NB4 (cell line): Measurements from ENCODE around the gene CT45A1.
"Not testable (repeated sequence)": the region's sequence is repeated elsewhere in the genome, so short reads cannot be mapped to it uniquely, and the experiment has no call there.

Experiments used
- DNase-seq: peaks from one replicate; pipeline ENCODE4 v3.0.0; 2010; ENCODE audit warnings: low read depth
- H3K4me3 ChIP-seq: one replicate; pipeline ENCODE4 v1.5.1; 2011; ENCODE audit warnings: mild to moderate bottlenecking, low read depth, low read length, moderate library complexity
- CTCF ChIP-seq: IDR thresholded peaks from one replicate; pipeline ENCODE4 v1.5.1; 2012; ENCODE audit warnings: low read depth, low read length
- MYC ChIP-seq: IDR thresholded peaks from 2 replicates; pipeline ENCODE4 v1.6.1; 2011; ENCODE audit warnings: low read depth, low read length
- POLR2A ChIP-seq: IDR thresholded peaks from 2 replicates; pipeline ENCODE4 v1.6.1; 2011; ENCODE audit warnings: mild to moderate bottlenecking; ENCODE audit not compliant: insufficient read length; ENCODE audit errors: extremely low read depth
- TF ChIP-seq, protein P1 (sequence below): IDR thresholded peaks from 2 replicates; pipeline ENCODE4 v1.6.1; 2011; ENCODE audit warnings: low read depth, low read length

The CT45A1 gene

DNA sequence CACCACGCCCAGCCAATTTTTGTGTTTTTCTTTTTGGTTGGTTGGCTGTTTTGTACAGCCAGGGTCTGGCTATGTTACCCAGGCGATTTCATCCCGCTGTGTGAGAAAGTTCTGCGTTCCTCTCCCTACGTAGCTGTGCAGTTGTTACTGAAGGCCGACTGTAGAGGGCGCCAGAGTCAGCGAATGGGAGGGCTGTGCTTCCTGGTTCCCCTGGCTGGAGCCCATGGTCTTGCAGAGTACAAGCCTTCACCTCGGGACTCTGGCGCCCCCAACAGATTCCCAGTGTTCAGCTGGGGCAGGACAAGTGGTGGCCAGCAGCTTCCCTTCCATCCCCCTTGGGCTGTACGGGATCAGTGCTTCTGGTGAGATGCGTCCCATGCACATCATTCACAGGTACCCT, 5.6 kb upstream of the CT45A1 start:
- TF ChIP-seq MYC (no peak), CTCF (peak; percentile 62), POLR2A (no peak)
- TF ChIP-seq, protein P1, sequence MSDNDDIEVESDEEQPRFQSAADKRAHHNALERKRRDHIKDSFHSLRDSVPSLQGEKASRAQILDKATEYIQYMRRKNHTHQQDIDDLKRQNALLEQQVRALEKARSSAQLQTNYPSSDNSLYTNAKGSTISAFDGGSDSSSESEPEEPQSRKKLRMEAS, result no peak
- no peak overlapping the region for H3K4me3 ChIP-seq
- peak; percentile 61 for DNase-seq

DNA sequence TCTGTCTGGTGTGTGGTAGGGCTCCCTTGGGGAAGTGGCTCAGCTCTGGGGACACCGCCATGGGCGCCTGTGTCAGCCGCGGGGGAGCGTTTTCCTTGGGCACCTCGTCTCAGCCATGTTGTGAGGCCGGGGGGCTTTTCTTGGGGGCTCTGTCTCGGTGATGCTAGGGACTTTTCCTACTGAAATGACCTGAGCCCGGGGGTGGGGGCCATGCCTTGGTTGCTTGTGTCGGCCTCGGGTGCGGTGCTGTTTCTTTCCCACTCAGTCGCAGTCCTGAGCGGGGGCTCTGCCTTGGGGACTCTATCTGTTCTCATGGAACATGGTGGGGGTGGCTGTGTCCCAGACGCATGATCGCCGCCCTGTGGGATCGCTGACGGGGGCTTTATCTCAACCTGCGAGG, 356 bp downstream of the CT45A1 start:
- TF ChIP-seq, protein P1, result no peak
- no peak for TF ChIP-seq MYC
- no peak for TF ChIP-seq POLR2A
- no peak for TF ChIP-seq CTCF
- no peak for DNase-seq
- no peak overlapping the region for H3K4me3 ChIP-seq

DNA sequence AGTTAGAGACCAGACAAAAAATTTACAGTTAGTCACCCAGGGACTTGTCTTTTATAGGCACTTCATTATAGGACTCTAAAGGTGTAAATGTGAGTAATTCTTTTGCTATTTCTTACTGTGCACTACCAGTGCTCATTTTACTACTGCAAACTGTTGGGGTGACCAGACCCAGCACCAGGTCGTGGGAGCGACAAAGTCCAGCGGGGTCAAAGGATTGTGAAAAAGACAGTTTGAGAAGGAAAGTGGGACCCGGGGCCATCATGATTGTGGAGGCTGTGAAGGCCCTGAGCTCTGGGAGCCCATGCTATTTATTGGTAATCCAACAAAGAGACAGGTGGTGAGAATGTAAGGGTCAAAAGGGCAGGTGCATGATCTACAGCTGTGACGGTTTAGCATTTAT, 21.2 kb downstream of the CT45A1 start:
- DNase-seq, H3K4me3 ChIP-seq: not testable (repeated sequence)

DNA sequence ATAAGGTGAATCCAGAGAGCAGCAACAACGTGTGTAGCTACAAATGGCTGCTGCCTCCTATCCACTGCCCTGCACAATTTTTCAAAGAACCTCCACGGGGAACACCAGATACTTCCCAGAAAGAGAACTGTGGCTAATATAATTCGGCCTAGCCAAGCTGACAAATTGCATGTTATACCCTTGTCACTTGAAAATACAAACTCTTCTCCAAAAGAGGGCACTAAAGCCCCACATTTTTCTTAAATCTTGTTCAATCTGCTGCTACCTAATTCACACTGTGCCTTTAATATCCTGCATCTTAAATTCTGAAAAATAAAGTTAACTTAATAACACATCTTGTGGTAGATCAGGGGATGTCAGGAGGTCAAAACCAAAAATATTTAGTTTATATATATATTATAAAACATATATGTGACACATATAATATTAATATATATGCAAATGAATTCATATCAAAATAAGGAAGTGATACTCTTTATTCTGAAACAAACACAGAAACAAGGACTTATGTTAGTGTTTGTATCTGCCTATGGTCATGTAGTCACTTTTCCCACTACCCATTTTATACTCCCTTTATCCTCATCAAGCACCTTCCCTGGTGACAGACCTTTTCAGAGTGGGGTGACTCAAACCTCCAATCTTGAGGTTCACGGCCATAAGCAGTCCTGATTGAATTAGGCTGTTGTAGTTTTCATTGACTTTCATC, 24.1 kb downstream of the CT45A1 start:
- TF ChIP-seq POLR2A, result no peak
- peak; percentile 37 for DNase-seq
- H3K4me3 ChIP-seq, result no peak overlapping the region

DNA sequence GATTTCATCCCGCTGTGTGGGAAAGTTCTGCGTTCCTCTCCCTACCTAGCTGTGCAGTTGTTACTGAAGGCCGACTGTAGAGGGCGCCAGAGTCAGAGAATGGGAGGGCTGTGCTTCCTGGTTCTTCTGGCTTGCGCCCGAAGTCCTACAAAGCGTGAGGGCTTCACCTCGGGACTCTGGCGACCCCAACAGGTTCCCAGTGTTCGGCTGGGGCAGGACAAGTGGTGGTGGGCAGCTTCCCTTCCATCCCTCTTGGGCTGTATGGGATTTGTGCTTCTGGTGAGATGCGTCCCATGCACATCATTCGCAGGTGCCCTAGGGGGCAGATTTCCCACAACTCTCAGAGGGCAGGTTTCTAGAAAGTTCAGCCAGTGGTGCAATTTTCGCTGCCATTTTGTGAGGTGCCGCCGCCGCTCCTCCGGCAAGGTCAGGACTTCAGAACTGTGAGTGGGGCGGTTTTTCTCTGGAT, 27.3 kb downstream of the CT45A1 start:
- no peak overlapping the region for H3K4me3 ChIP-seq
- DNase-seq, result peak; percentile 62
- no peak for TF ChIP-seq MYC
- peak; percentile 51 for TF ChIP-seq CTCF

GRCh38 chrX:135741192-135741715, 27.8 kb downstream of the CT45A1 start:
- H3K4me3 ChIP-seq, result no peak overlapping the region

DNA sequence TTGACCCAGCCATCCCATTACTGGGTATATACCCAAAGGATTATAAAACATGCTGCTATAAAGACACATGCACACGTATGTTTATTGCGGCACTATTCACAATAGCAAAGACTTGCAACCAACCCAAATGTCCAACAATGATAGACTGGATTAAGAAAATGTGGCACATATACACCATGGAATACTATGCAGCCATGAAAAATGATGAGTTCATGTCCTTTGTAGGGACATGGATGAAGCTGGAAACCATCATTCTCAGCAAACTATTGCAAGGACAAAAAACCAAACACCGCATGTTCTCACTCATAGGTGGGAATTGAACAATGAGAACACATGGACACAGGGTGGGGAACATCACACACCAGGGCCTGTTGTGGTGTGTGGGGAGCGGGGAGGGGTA, 31.3 kb downstream of the CT45A1 start:
- DNase-seq, result not testable (repeated sequence)

More at GRCh38 chrX:135741192-135741715, 27.8 kb downstream of the CT45A1 start:
- TF ChIP-seq, protein P1, result no peak
- TF ChIP-seq POLR2A (no peak), MYC (no peak), CTCF (no peak)
- DNase-seq, result no peak

DNA sequence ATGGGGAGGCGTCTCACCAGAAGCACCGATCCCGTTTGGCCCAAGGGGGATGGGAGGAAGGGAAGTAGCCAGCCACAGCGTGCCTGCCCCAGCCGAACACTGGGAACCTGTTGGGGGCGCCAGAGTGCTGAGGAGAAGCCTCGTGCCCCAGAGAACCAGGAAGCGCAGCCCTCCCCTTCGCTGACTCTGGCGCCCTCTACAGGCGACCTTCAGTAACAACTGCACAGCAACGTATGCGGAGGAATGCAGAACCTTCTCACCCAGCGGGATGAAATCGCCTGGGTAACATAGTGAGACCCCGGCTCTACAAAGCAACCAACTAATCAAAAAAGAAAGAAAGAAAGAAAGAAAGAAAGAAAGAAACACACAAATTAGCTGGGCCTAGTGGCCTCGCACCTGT, 54.7 kb downstream of the CT45A1 start, which contains the start of gene CT45A3:
CT45A3 (minus strand) TSS at position 101 of the 400 bp plus-strand sequence. CDS start 3,747 bp downstream, outside the sequence.
- not testable (repeated sequence) for H3K4me3 ChIP-seq, DNase-seq

More for the DNA sequence above, 31.3 kb downstream of the CT45A1 start:
- H3K4me3 ChIP-seq, result not testable (repeated sequence)
